HCT116 (cell line): ENCODE measurements around the gene GBF1.

ENCODE experiments used
- EZH2phosphoT487 ChIP-seq: fragments of 200-600 bp; IDR thresholded peaks from 2 replicates; pipeline ENCODE4 v1.6.1; 2018; ENCODE audit warnings: antibody characterized with exemption, borderline replicate concordance
- REST ChIP-seq: IDR thresholded peaks from 2 replicates; pipeline ENCODE4 v1.6.1; 2012; ENCODE audit warnings: low read depth
- SRF ChIP-seq: IDR thresholded peaks from 2 replicates; pipeline ENCODE4 v1.6.1; 2012; ENCODE audit warnings: low read depth
- ZFX ChIP-seq: fragments of 450-650 bp; IDR thresholded peaks from 2 replicates; pipeline ENCODE4 v1.6.1; 2017
- ZNF274 ChIP-seq: fragments of 200-500 bp; sonication (Bioruptor generic); IDR thresholded peaks from 2 replicates; pipeline ENCODE4 v1.6.1; 2014; ENCODE audit warnings: mild to moderate bottlenecking, low read depth, low read length, inconsistent platforms
- TF ChIP-seq, protein P1 (sequence below), 3 experiments: fragments of 200-600 bp in 1 of 3; sonication (generic) in 1 of 3; IDR thresholded peaks in 2 of 3; conservative IDR thresholded peaks in 1 of 3; 2 replicates each; pipeline ENCODE4 v1.5.1; 2012 to 2017; ENCODE audit warnings: low read depth in 2 of 3, low read length in 2 of 3, antibody characterized with exemption in 1 of 3, borderline replicate concordance in 1 of 3, control low read depth in 1 of 3, mild to moderate bottlenecking in 1 of 3, mixed read lengths in 1 of 3, mixed run types in 1 of 3, moderate library complexity in 1 of 3; ENCODE audit not compliant: insufficient read depth in 1 of 3
- TF ChIP-seq, protein P2 (sequence below): IDR thresholded peaks from 2 replicates; pipeline ENCODE4 v1.6.1; 2011; ENCODE audit warnings: mild to moderate bottlenecking, low read length, moderate library complexity; ENCODE audit not compliant: insufficient replicate concordance; ENCODE audit errors: extremely low read depth
- TF ChIP-seq, protein P3 (sequence below): IDR thresholded peaks from 2 replicates; pipeline ENCODE4 v1.6.1; 2012

DNA sequence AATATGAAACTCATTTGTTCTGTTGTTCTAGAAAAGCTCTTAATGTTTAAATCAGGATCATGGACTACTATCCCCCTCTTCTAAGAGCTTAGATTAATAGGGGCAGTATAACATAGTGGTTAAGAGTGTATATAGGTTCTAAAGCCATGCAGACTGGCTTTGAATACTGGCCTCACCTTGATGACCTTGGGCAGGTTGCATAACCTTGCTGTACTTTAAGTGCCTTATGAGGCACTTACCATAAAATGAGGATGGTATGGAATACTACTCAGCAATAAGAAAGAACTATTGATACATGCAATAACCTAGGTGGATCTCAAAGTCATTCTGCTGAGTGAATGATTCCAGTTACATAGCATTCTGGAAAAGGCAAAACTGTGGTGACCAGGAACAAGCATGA, 53.6 kb downstream of the GBF1 start:
- TF ChIP-seq ZFX (no peak), EZH2phosphoT487 (no peak), ZNF274 (no peak), SRF (no peak), REST (no peak)
- TF ChIP-seq, protein P1, sequence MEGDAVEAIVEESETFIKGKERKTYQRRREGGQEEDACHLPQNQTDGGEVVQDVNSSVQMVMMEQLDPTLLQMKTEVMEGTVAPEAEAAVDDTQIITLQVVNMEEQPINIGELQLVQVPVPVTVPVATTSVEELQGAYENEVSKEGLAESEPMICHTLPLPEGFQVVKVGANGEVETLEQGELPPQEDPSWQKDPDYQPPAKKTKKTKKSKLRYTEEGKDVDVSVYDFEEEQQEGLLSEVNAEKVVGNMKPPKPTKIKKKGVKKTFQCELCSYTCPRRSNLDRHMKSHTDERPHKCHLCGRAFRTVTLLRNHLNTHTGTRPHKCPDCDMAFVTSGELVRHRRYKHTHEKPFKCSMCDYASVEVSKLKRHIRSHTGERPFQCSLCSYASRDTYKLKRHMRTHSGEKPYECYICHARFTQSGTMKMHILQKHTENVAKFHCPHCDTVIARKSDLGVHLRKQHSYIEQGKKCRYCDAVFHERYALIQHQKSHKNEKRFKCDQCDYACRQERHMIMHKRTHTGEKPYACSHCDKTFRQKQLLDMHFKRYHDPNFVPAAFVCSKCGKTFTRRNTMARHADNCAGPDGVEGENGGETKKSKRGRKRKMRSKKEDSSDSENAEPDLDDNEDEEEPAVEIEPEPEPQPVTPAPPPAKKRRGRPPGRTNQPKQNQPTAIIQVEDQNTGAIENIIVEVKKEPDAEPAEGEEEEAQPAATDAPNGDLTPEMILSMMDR (IDR thresholded peaks at IDR 0.05 in 2 of 3, conservative IDR thresholded peaks at IDR 0.05 in 1 of 3; ENCODE audit: borderline replicate concordance in 1 of 3, insufficient read depth in 1 of 3, low read depth in 2 of 3, low read length in 2 of 3), result no peak
- TF ChIP-seq, protein P2, sequence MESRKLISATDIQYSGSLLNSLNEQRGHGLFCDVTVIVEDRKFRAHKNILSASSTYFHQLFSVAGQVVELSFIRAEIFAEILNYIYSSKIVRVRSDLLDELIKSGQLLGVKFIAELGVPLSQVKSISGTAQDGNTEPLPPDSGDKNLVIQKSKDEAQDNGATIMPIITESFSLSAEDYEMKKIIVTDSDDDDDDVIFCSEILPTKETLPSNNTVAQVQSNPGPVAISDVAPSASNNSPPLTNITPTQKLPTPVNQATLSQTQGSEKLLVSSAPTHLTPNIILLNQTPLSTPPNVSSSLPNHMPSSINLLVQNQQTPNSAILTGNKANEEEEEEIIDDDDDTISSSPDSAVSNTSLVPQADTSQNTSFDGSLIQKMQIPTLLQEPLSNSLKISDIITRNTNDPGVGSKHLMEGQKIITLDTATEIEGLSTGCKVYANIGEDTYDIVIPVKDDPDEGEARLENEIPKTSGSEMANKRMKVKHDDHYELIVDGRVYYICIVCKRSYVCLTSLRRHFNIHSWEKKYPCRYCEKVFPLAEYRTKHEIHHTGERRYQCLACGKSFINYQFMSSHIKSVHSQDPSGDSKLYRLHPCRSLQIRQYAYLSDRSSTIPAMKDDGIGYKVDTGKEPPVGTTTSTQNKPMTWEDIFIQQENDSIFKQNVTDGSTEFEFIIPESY, result no peak
- TF ChIP-seq, protein P3, sequence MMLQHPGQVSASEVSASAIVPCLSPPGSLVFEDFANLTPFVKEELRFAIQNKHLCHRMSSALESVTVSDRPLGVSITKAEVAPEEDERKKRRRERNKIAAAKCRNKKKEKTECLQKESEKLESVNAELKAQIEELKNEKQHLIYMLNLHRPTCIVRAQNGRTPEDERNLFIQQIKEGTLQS, result no peak; the same call in 1 of the 2 replicates
